Measurements from ENCODE around the gene NXPE4. TPM values are rescaled to one million over a fixed set of nuclear protein-coding genes. Genes with fewer than 3 reads are reported as not detected.

Gene NXPE4
- total RNA-seq, 3 donors from 2014 or later (not counting 1 experiment from before 2014, with no cell fraction given), result not detected

GRCh38 chr11:114624455-114625207, 29.0 kb upstream of the NXPE4 start:
- Mint-ChIP-seq H3K27ac (no peak overlapping the region), H3K4me3 (no peak overlapping the region), H3K27me3 (ENCODE audit: low read depth in 2 of 2) (no peaks in the 10 kb centered on the region), H3K9me3 (peaks cover 3% of the 10 kb centered on the region in 2 donors), H3K4me1 (no peaks in the 10 kb centered on the region), H3K36me3 (no peaks in the 10 kb centered on the region)
- no peaks in the 10 kb centered on the region for H3K4me1 ChIP-seq (ENCODE audit: control insufficient read depth, insufficient read depth, low read length)
- 86% methylated on average over 10 of the region's 10 CpGs for WGBS (ENCODE audit: insufficient coverage)
- H3K27ac ChIP-seq (ENCODE audit: low read length), result no peak overlapping the region
- no peak overlapping the region for H3K4me3 ChIP-seq (ENCODE audit: low read length)
- DNase-seq (no peak), ATAC-seq (no peak)
- TF ChIP-seq CTCF (IDR thresholded peaks at IDR 0.05), result no peak
- H3K9me3 ChIP-seq (ENCODE audit: control insufficient read depth, insufficient read depth, low read length), result peaks cover 1% of the 10 kb centered on the region
- no peaks in the 10 kb centered on the region for H3K27me3 ChIP-seq (ENCODE audit: control insufficient read depth, insufficient read depth, low read length)
- H3K36me3 ChIP-seq (ENCODE audit: control insufficient read depth, insufficient read depth, low read length), result no peaks in the 10 kb centered on the region
- intact Hi-C loops (cut with micrococcal nuclease), result no loop called here

GRCh38 chr11:114623720-114624119, 28.1 kb upstream of the NXPE4 start:
- intact Hi-C loops (cut with micrococcal nuclease), result no loop called here
- ATAC-seq (no peak), DNase-seq (no peak)
- peaks cover 3% of the 10 kb centered on the region in 2 donors for H3K9me3 Mint-ChIP-seq
- Histone ChIP-seq H3K4me3 (ENCODE audit: low read length) (no peak overlapping the region), H3K27ac (ENCODE audit: low read length) (no peak overlapping the region), H3K36me3 (ENCODE audit: control insufficient read depth, insufficient read depth, low read length) (no peaks in the 10 kb centered on the region), H3K27me3 (ENCODE audit: control insufficient read depth, insufficient read depth, low read length) (no peaks in the 10 kb centered on the region), H3K9me3 (ENCODE audit: control insufficient read depth, insufficient read depth, low read length) (peaks cover 6% of the 10 kb centered on the region), H3K4me1 (ENCODE audit: control insufficient read depth, insufficient read depth, low read length) (no peaks in the 10 kb centered on the region)
- no peaks in the 10 kb centered on the region for H3K4me1 Mint-ChIP-seq
- 73% methylated on average over 6 of the region's 7 CpGs for WGBS (ENCODE audit: insufficient coverage)
- H3K4me3 Mint-ChIP-seq, result no peak overlapping the region
- no peaks in the 10 kb centered on the region for H3K36me3 Mint-ChIP-seq
- no peak for TF ChIP-seq CTCF (IDR thresholded peaks at IDR 0.05)
- no peak overlapping the region for H3K27ac Mint-ChIP-seq
- H3K27me3 Mint-ChIP-seq (ENCODE audit: low read depth in 2 of 2), result no peaks in the 10 kb centered on the region

- H3K4me3 Mint-ChIP-seq, result no peak overlapping the region
- Histone ChIP-seq H3K36me3 (ENCODE audit: control insufficient read depth, insufficient read depth, low read length) (no peaks in the 10 kb centered on the region), H3K9me3 (ENCODE audit: control insufficient read depth, insufficient read depth, low read length) (peaks cover 6% of the 10 kb centered on the region), H3K27me3 (ENCODE audit: control insufficient read depth, insufficient read depth, low read length) (no peaks in the 10 kb centered on the region), H3K4me1 (ENCODE audit: control insufficient read depth, insufficient read depth, low read length) (no peaks in the 10 kb centered on the region), H3K4me3 (ENCODE audit: low read length) (no peak overlapping the region), H3K27ac (ENCODE audit: low read length) (no peak overlapping the region)
- H3K4me1 Mint-ChIP-seq, result no peaks in the 10 kb centered on the region
- WGBS (ENCODE audit: insufficient coverage), result 92% methylated on average over 11 of the region's 11 CpGs
- no peak overlapping the region for H3K27ac Mint-ChIP-seq
- no peak for DNase-seq
- ATAC-seq, result no peak
- H3K27me3 Mint-ChIP-seq (ENCODE audit: low read depth in 2 of 2), result no peaks in the 10 kb centered on the region
- intact Hi-C loops (cut with micrococcal nuclease), result no loop called here
- no peak for TF ChIP-seq CTCF (IDR thresholded peaks at IDR 0.05)
- H3K36me3 Mint-ChIP-seq, result no peaks in the 10 kb centered on the region
- H3K9me3 Mint-ChIP-seq, result no peaks in the 10 kb centered on the region
Observed at GRCh38 chr11:114622858-114623257, 27.3 kb upstream of the NXPE4 start.

All from natural killer cell (primary cell).